ENCODE data around the gene ABI1. TPM values are rescaled to one million over a fixed set of nuclear protein-coding genes. Genes with fewer than 3 reads are reported as not detected.

ABI1 gene
- total and polyA plus RNA-seq, 2 donors (not counting 1 experiment from before 2014, with no cell fraction given) = 37.8 to 80.5 TPM

DNA sequence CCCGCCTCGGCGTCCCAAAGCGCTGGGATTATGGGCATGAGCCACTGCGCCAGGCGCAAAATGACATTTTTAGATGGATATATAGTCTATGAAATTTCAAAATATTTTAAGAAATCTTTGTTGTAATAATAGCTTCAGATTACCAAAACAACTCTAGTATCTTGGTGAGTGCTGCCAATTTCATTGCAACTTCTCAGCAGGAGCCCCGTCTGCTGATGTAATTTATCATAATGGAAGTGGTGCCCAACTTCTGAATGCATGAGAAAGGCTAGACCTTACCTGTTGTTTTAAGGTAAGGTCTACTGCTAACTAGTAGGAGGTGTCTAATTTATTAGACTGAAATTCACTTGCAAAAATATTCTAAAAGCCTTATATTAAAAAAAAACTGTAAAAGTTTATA is 143.3 kb downstream of the ABI1 start:
- TF ChIP-seq, protein P1, sequence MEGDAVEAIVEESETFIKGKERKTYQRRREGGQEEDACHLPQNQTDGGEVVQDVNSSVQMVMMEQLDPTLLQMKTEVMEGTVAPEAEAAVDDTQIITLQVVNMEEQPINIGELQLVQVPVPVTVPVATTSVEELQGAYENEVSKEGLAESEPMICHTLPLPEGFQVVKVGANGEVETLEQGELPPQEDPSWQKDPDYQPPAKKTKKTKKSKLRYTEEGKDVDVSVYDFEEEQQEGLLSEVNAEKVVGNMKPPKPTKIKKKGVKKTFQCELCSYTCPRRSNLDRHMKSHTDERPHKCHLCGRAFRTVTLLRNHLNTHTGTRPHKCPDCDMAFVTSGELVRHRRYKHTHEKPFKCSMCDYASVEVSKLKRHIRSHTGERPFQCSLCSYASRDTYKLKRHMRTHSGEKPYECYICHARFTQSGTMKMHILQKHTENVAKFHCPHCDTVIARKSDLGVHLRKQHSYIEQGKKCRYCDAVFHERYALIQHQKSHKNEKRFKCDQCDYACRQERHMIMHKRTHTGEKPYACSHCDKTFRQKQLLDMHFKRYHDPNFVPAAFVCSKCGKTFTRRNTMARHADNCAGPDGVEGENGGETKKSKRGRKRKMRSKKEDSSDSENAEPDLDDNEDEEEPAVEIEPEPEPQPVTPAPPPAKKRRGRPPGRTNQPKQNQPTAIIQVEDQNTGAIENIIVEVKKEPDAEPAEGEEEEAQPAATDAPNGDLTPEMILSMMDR (IDR thresholded peaks at IDR 0.05) = no peak
- no peak for TF ChIP-seq EZH2 (IDR thresholded peaks at IDR 0.05; ENCODE audit: borderline replicate concordance, insufficient read depth, low read depth, low read length, poor library complexity, severe bottlenecking)
- peaks cover 2 to 10% of the 10 kb centered on the region in 2 experiments for H3K36me3 ChIP-seq (replicated peaks in 1 of 2; ENCODE audit: control extremely low read depth in 1 of 2, control insufficient read depth in 1 of 2, extremely low read depth in 1 of 2, insufficient read depth in 2 of 2, low read length in 1 of 2)
- Mint-ChIP-seq H3K4me3 (no peak overlapping the region), H3K27ac (no peak overlapping the region), H3K4me1 (no peaks in the 10 kb centered on the region), H3K9me3 (ENCODE audit: insufficient read depth) (no peaks in the 10 kb centered on the region), H3K27me3 (no peaks in the 10 kb centered on the region)
- intact Hi-C loops (cut with micrococcal nuclease) = no loop called here
- no peaks in the 10 kb centered on the region for H3K27me3 ChIP-seq (replicated peaks in 1 of 4; ENCODE audit: control extremely low read depth in 1 of 4, control insufficient read depth in 3 of 4, insufficient read depth in 4 of 4, low read length in 3 of 4)
- H3K9ac ChIP-seq (ENCODE audit: low read length) = no peak overlapping the region
- ATAC-seq (ENCODE audit: low read depth) (no peak), DNase-seq (no peak)
- no peak overlapping the region for H3K4me2 ChIP-seq (replicated peaks; ENCODE audit: low read depth, low read length, poor library complexity, severe bottlenecking)
- WGBS (ENCODE audit: insufficient coverage) = no CpG with 5 or more reads among the region's 7 CpGs
- ChIA-PET CTCF (interaction anchor here (2.4 kb wide), 2 partner anchors 9 to 165 kb away, joined by 8 to 10 read pairs; no protein-coding TSS in a partner anchor), POLR2A (no interaction called here)
- no peak overlapping the region for H3K4me3 ChIP-seq (ENCODE audit: control extremely low read depth in 1 of 5, extremely low read depth in 1 of 5, insufficient read depth in 1 of 5, low read depth in 2 of 5, low read length in 4 of 5)
- no peak overlapping the region for H2AFZ ChIP-seq (ENCODE audit: insufficient read depth, low read depth, low read length, poor library complexity, severe bottlenecking)
- no peaks in the 10 kb centered on the region for H3K9me3 ChIP-seq (ENCODE audit: control extremely low read depth in 1 of 3, control insufficient read depth in 2 of 3, insufficient read depth in 1 of 3, low read length in 2 of 3)
- no peaks in the 10 kb centered on the region for H3K4me1 ChIP-seq (ENCODE audit: control insufficient read depth in 2 of 2, insufficient read depth in 2 of 2, low read length in 2 of 2)
- no peak overlapping the region for H3K27ac ChIP-seq (ENCODE audit: low read length in 2 of 2)
- no peaks in the 10 kb centered on the region for H4K20me1 ChIP-seq (ENCODE audit: control insufficient read depth, insufficient read depth, low read length, poor library complexity, severe bottlenecking)
- H3K79me2 ChIP-seq (ENCODE audit: control insufficient read depth, insufficient read depth, low read length) = no peaks in the 10 kb centered on the region

DNA sequence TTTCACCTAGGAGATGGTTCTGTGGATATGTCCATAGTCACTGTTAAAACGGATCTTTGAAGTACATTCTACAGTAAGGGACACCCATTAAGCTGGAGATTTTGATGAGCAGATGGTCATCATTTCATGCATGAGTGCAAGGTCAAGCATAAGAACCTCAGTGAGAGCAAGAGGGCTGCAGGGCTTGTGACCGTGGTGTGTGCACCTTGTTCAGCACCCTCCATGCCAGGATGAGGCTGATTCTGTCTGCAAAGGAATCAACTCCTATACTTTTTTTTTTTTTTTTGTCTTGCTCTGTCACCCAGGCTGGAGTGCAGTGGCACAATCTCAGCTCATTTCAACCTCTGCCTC is 145.6 kb downstream of the ABI1 start:
- DNase-seq (no peak), ATAC-seq (ENCODE audit: low read depth) (no peak)
- H3K27me3 Mint-ChIP-seq = no peaks in the 10 kb centered on the region
- H3K27me3 ChIP-seq (replicated peaks in 1 of 4; ENCODE audit: control extremely low read depth in 1 of 4, control insufficient read depth in 3 of 4, insufficient read depth in 4 of 4, low read length in 3 of 4) = no peaks in the 10 kb centered on the region
- H3K9me3 Mint-ChIP-seq (ENCODE audit: insufficient read depth) = no peaks in the 10 kb centered on the region
- no peak overlapping the region for H3K9ac ChIP-seq (ENCODE audit: low read length)
- TF ChIP-seq EZH2 (IDR thresholded peaks at IDR 0.05; ENCODE audit: borderline replicate concordance, insufficient read depth, low read depth, low read length, poor library complexity, severe bottlenecking) = no peak
- TF ChIP-seq, protein P1 (IDR thresholded peaks at IDR 0.05) = no peak
- H3K79me2 ChIP-seq (ENCODE audit: control insufficient read depth, insufficient read depth, low read length) = no peaks in the 10 kb centered on the region
- H4K20me1 ChIP-seq (ENCODE audit: control insufficient read depth, insufficient read depth, low read length, poor library complexity, severe bottlenecking) = no peaks in the 10 kb centered on the region
- H2AFZ ChIP-seq (ENCODE audit: insufficient read depth, low read depth, low read length, poor library complexity, severe bottlenecking) = no peak overlapping the region
- no peak overlapping the region for H3K4me3 ChIP-seq (ENCODE audit: control extremely low read depth in 1 of 5, extremely low read depth in 1 of 5, insufficient read depth in 1 of 5, low read depth in 2 of 5, low read length in 4 of 5)
- intact Hi-C loops (cut with micrococcal nuclease) = no loop called here
- no peak overlapping the region for H3K4me3 Mint-ChIP-seq
- H3K27ac ChIP-seq (ENCODE audit: low read length in 2 of 2) = no peak overlapping the region
- CTCF ChIA-PET = interaction anchor here (2.1 to 2.4 kb wide), 2 partner anchors 11 to 167 kb away, joined by 6 to 8 read pairs; no protein-coding TSS in a partner anchor
- H3K4me1 ChIP-seq (ENCODE audit: control insufficient read depth in 2 of 2, insufficient read depth in 2 of 2, low read length in 2 of 2) = no peaks in the 10 kb centered on the region
- peaks cover 0 to 6% of the 10 kb centered on the region in 2 experiments for H3K36me3 ChIP-seq (replicated peaks in 1 of 2; ENCODE audit: control extremely low read depth in 1 of 2, control insufficient read depth in 1 of 2, extremely low read depth in 1 of 2, insufficient read depth in 2 of 2, low read length in 1 of 2)
- H3K9me3 ChIP-seq (ENCODE audit: control extremely low read depth in 1 of 3, control insufficient read depth in 2 of 3, insufficient read depth in 1 of 3, low read length in 2 of 3) = no peaks in the 10 kb centered on the region
- 100% methylated on average over 1 of the region's 2 CpGs for WGBS (ENCODE audit: insufficient coverage)
- POLR2A ChIA-PET = interaction anchor here (0.9 kb wide), 1 partner anchor 18 kb away, joined by 3 read pairs; no protein-coding TSS in a partner anchor
- no peak overlapping the region for H3K27ac Mint-ChIP-seq
- H3K4me2 ChIP-seq (replicated peaks; ENCODE audit: low read depth, low read length, poor library complexity, severe bottlenecking) = no peak overlapping the region
- H3K4me1 Mint-ChIP-seq = no peaks in the 10 kb centered on the region

All from B cell (primary cell).